GM19452 (cell line): ENCODE data around the gene CPNE8.
A peak's percentile ranks its signal among the peaks of the same experiment; 100 is the strongest.

ENCODE experiments used
- ATAC-seq: cut with Tn5 transposase; IDR thresholded peaks from one replicate; pipeline ENCODE4 v1.9.1; 2021; ENCODE audit not compliant: unreplicated experiment

Gene CPNE8

DNA sequence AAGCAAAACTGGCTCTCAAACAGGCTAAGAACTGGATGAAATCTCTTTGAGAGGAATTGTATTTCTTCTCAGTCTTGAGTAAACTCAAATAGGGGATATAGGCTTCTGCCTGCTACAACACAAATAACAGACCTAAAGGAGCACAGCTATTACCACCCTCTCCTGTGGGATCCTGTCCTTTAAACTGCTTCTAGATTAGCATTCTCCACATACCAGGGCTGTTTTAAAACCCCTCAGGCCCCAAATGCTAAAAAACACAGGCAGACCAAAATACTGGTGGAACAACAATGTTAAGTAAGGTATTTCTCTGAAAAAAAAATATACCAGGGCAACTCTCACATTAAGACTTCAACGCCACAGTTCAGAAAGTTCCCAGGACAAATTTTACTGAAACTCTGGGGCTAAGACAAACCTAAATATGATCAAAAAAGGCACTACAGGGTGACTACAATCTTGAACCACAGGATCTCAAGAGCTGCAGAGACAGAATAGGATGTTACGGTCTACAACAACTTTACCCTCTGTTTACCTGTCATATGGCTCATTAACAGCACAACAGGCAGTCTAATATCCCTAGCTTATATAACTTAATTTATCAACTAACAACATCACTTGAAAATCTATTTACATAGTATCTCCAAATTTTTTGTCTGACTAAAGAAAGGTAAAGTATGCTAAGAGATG lies 7.2 kb downstream of the CPNE8 start:
- no peak for ATAC-seq

DNA sequence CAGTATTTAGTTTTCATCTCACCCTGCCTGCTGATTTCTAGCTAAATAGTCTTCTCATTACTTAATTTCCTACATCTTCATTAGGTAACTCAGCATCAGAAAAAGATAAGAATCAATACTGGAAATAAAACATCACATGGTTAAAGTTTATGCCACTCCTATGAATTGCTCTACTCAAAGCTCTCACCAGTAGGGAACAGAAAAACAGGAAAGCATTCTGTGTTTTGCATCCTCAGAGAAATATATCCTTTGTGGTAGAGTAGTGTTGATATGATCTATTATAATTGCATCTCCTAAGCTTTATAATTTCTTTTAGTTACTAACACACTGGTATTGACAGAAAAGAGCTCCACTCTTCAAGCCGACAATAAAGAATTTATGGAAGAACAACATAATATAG lies 9.9 kb downstream of the CPNE8 start:
- ATAC-seq = no peak

DNA sequence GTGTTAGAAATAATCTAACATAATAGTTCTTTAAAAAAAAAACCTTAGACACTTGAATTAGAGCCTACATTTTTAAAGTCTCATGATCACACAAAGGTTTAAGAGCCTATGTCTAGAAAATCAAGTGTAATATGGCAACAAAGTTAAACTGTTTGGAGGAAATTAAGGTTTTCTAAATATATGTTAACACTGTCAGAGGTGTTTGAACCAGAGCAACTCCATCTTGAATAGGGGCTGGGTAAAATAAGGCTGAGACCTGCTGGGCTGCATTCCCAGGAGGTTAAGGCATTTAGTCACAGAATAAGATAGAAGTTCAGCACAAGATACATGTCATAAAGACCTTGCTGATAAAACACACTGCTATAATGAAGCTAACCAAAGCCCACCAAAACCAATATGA lies 12.4 kb downstream of the CPNE8 start:
- ATAC-seq = no peak

DNA sequence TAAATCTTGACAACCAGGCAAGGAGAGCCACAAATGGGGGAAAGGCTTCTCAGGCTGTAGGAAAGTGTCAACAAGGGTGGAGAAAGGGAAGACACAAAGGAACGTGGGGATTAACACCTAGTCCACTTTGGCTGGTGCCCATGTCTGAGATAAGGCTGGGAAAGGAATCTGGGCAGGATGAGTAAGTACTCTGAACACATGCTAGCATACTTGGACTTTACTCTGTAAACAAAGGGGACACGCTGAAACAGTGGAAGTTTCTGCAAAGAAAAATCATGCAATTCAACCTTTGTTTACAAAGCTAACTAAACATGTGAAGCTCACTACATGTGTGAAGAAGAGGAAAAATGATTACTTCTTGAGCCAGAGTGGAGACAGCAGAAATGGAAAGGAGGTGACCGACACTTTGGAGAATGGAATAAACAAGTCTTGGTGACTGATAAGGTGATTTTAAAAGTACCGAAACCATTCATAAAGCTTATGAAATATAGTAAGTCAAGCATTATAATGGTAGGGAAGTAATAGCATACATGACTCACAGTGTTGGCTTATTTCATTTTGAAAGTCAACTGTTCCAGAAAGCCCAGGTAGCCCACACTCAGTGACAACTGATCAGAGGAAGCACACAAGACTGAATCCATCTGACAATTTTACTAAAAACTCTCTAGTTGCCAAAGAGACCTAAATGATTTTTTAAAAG lies 13.2 kb downstream of the CPNE8 start:
- peak; percentile 68 for ATAC-seq

DNA sequence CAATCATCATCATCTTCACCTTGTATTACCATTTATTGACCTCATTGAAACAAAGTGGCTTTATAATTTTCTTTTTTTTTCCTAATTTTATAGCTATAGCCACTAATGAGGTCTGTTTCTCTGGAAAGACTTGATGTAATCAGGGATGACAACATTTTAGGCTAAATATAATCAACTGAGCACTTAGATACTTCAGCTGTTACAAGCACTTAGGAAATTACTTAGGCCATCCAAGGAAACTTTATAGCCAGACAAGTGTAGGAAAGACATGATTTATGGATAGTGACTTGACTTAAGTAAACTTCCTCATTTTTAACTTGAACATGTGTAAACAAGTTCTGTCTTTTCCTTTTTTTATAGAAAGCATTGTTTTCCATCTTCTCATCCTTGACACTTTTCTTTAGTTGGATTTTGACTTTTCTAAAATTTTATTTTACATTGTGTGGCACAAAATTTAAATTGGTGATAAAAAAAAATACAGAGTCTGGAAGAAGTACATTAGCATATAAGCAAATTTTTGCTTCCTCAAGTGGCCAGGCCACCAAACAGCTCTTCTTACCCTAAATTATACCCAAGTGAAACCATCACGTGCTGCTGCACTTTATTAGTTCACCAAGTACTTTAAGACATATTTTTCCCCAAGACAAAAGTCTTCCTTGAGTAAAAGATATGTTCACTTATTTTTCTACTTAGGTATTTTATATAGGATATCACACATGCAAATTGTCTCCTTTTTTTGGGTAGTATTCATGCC lies 15.1 kb downstream of the CPNE8 start:
- ATAC-seq = no peak

DNA sequence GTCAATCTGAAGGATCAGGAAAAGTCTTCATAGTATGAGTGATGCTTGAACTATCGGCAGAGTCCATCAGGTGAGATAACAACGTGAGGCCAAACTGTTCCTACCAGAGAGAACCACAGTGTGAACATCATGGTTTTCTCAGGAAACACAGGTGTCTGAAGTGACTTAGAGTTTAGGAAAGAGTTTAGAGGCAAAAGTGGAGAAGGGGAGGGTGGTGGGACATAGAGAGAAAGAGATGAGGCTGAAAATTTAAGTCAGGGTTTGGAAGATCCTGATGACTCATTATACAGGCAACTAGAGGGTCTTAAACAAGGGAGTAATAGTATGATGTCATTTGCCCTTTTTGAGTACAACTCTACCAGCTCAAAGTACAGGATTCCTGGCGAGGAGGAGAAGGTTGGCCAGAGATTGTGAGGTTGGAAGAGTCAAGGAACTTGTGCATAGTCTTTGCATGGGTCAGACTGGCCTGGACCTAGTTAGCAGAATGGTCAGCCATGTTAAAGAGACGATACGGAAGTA lies 16.0 kb downstream of the CPNE8 start:
- ATAC-seq = no peak

DNA sequence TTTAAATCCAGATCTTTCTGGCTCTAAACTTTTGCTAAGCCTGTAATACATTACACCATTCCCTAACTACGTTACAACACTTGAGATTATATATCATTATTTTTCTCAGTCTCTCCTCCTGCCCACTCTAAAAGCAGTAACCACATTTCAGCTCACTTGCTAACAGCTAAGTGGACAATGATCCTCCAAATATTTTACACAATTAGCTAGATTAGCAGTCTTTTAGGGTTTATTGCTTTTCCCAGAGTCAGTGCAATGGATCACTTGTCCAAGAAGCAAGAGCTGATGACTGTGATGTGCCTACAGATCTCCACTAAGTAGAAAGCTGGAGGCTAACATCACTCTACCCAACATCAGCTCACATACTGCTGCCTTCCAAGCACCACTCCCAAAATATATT lies 17.6 kb downstream of the CPNE8 start:
- no peak for ATAC-seq

DNA sequence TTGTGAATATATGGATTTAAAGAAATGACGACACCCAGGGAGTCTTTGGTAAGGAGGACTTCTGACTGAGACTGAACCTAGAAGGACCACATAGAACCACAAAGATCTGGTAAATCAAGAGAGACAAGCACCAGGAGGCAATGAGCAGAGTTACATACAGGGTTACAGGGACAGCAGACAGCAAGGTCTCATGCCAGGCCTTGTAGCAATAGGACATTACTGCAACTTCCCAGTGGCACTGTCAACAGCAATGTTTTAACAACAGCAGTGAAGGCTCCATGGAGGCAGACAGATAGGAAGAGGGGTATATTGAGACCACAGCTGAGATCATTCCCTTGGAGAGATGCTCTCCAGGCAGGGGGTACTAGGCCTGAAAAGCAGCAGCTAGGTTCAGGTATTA lies 18.5 kb downstream of the CPNE8 start:
- no peak for ATAC-seq

DNA sequence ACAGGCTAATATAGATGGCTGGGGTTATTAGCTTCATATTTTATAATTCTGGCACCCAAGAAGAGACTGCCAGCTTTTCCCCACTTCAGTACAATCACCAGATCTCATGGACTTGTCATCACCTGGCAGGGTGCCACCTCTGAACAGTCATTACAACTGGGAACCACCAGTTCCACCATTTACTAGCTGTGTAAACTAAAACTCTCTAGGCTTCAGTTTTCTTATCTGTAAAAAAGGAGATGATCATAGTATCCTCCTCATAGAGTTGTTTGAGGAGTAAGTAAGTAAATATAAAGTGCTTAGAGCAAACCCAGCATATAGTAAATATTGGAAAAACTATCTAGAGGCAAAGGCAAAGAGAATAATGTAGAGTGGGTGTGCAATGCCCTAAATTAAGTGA lies 19.3 kb downstream of the CPNE8 start:
- no peak for ATAC-seq

DNA sequence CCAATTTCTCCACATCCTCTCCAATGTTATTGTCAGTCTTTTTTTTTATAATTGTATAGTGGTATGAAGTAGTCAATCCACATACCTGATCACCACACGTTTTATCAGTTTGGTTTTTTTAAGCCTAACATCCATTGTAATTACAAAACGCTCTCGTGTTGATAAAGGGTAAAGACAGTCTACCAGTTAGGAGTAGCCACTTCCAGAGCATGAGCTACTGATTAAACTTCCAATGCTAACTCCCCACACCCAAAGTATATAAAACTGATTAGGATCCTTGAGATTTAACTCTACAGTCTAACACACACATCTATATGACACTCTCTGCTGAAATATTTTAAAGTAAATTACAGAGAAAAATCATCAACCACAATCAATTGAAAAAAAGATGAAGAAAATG lies 20.7 kb downstream of the CPNE8 start:
- no peak for ATAC-seq

DNA sequence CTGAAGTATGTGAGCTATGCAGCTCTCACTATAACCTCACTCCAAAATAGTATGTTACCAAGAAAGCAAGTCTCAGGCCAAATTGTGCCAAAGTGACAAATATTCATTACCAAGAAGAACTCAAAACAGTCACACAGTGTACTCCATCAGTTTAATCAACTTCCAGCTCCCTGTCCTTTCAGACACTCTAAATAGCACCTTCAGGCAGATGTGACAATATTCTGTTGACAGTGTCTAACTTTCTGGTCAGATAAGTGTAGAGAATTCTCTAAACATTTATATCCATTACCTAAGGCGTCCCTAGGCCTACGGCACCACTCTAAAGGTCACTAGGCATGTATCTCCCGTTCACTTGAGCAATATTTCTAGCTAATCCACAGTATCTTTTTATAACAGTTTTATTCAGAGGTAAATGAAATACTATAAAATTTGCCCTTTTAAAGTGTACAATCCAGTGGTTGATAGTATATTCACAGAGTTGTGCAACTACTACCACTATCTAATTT lies 21.7 kb downstream of the CPNE8 start:
- no peak for ATAC-seq

DNA sequence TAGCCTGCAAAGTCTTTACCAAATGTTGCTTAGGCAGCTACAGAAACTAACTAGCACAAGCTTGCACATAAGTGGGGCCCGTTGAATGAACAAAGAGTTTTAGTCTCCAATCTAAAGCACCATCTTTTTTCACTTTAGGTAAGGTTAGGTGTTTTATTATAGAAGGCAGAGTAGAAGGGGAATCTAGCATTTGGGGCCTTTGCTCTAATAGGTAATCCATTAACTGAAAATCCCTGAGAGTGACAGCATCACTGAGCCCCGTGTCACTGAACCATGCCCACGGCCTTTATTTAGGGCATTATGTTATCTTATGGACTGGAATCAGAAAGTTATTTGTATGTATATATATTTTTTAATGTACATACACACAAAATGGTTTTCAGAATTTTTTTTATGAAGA lies 25.1 kb downstream of the CPNE8 start:
- ATAC-seq = no peak

DNA sequence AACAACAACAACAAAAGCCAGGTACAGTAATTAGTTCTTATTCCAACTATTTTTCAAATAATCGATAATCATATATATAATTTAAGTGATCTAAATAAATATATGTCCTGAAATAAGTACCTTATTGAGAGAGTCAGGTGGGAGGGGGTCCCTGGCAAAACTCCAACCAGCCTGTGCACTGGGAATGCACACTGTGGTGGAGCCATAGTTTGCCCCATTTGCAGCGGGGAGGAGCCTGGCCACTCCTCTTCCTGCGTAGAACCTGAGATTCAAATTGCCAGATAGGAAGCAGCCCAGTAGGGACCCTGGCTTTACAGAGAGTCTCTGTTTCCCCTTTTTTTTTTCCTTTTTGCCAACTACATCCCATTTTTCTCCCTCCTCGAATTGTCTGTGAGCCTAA lies 26.4 kb downstream of the CPNE8 start:
- no peak for ATAC-seq

DNA sequence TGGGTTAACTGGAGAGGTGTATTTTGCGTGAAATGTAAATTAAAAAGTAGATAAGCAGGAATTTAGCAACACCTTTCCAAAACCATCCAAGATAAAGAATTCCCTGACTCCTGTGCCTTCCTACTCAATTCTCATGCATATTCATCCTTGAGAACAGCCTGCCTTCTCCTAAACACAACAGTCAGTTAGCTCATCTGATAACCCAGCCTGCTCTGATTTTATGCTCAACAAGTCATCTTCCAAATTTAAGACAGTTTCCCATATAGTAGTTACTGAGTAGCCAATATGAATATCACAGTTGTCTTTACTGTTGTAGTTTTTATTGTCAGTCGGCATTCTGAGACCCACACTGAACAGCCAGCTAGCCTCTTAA lies 27.1 kb downstream of the CPNE8 start:
- no peak for ATAC-seq

DNA sequence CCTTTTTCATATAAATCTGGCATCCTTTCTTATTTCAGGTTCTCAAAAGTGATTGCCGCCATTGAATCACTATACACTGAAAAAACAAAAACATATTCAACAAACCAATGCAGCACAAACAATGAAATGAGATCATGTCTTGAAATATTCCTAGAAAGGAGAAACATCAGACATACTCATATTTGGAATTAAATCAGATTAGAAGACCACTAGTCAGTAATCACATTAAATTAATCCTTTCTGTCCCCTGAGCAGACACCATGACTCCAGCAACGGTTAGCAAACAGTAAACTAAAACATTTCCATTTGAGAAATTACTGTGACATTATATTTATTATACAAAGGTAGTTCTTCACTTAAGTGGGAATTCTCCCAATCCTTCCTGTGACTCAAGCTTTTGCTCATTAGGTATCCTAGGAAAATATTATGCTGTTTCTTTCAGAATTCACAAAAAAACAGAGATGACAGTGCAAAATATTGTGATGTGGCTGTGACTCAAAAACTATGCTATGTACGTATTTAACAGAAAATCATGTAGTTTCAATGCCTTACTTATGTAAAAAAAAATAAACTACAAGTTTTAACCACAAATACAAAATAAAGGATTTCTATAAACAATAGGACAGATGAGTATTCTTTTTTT lies 29.7 kb downstream of the CPNE8 start:
- ATAC-seq = no peak

DNA sequence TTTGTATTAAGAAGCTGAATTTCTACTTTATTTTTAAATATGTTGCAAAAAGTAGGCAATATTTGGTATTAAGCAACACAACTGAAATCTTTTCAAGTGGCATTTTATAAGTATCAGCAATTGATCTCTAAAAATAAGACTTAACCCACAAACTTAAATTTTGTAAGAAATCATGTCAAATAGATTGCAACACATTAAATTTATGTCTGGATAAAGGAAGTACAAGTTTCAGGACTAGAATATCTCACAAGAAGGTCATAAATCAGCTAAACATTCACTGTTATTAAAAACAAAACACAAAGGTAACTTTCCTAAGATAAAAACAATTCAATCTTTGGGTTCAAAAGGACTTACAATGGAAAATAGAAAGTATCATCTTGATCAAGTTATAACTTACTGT lies 32.8 kb downstream of the CPNE8 start:
- no peak for ATAC-seq

DNA sequence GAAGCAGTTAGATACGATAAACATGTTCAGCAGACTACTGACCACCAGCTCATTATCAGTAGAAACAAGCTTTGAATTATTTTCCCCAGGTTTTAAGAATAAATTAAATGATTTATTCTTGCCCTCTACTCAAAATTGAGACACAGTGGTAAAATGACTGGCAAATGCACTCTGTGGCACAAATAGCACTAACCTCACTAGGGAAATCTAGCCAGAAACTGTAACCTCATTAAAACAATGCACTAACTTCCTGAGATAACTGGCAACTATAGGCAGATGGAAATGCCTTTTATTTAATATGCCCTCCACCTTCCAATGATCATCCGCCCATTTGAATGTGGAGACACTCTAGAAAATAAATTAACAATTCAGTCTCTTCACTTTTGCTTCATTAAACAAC lies 33.2 kb downstream of the CPNE8 start:
- no peak for ATAC-seq

DNA sequence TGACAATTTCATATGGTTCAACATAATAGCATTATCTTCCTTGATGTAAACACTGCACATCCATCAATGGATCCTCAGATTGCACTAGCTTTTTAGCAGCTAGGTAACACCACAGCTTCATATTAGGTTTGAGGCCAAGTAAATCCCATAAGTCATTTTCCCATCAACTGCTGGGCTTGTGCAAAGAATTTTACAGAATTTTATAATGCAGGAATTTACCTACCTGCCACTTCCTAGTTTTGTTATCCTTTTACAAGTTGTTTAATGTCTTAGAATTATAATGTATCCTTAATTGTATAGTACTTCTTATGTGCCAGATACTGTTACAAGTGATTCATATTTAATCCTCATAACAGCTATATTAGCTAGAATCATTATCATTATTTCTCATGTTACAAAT lies 36.4 kb downstream of the CPNE8 start:
- ATAC-seq = no peak

DNA sequence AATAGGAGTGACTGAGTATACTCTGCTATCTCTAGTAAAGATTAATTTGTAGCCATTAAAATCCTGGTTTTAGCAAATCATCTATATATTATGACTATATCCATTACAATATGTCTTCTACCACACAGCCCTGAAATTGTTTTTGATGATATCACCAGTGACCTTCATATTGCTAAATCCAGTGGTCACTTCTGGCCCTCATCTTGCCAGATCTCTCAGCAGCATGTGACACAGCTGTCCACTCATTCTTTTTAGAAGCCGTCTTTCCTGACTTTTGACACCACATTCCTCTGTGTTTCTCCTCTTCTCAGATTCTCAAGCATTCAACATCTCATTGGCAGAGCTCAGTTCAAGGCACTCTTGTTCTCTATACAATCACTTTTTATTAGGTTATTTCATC lies 54.9 kb downstream of the CPNE8 start:
- no peak for ATAC-seq

DNA sequence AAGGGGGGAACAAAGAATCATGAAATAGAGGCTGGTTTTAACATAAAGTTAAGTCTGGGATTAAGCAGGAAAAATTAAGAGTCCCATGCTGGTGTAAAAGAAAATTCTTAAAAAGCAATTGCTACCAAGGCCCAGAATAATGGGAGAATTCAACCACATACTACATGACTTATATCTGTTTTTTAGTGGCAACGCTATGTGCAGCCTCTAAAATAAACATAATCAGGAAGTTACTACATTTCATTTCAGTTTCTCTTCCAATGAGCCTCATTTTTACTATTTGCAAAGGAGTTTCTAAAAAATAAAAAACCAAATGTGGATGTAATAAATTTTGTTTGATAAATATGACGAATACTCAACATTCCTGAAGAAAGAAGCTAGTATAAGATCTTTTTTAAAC lies 58.1 kb downstream of the CPNE8 start:
- ATAC-seq = no peak

DNA sequence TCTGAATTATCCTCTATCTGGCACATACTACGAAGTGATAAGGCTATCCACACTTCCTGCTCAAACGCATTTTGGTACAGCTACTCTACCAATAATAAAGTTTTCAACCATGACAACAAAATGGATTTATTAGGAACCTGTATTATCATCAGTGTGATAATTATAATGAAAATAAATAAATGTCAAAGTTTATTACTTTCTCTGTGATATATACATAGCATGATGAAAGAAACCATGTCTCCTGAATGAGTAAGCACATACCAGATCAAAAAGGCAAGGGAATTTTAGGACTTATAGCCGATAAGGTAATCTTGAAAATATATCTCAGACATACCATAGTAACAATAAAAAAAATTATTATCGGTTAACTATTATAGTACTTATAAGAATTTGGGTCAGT lies 61.1 kb downstream of the CPNE8 start:
- no peak for ATAC-seq
